ENCODE results near the gene KCTD1. TPM values are rescaled to one million over a fixed set of nuclear protein-coding genes. Genes with fewer than 3 reads are reported as not detected.

KCTD1 gene
- total and polyA plus RNA-seq, 4 donors, result 0.78 to 2.9 (median 2.0) TPM

DNA sequence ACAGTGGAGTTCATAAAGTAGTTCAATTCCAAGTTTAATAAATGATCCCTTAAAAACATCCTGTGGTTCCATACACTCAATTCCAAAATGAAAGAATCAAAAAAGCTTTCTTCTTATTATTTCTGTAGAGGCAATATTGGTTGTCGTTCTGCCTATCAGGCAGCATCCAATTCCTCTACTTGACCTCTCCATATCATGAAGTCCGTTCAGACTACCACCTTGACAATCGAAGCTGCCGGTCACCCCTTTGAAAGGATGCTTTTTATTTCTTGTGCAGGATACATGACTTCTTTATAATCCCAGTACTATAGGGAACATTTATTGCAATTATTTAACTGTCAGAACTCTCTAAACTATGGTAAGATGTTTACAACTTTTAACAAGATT lies 3.3 kb upstream of the KCTD1 start:
- 50% methylated on average over 4 of the region's 4 CpGs for WGBS
- H3K27me3 ChIP-seq (ENCODE audit: control insufficient read depth in 4 of 4, insufficient read depth in 4 of 4, low read length in 3 of 4), result peaks cover 0 to 4% (median 1%) of the 10 kb centered on the region in 4 donors
- no peaks in the 10 kb centered on the region for H3K36me3 ChIP-seq (ENCODE audit: control insufficient read depth in 4 of 4, insufficient read depth in 3 of 4, low read depth in 1 of 4, low read length in 3 of 4)
- no peak overlapping the region for H3K27ac ChIP-seq (ENCODE audit: low read depth in 1 of 2, low read length in 2 of 2)
- no peak overlapping the region for H3K9ac ChIP-seq (ENCODE audit: low read depth in 1 of 2, low read length in 2 of 2)
- DNase-seq (ENCODE audit: low spot score), result no peak
- H3K9me3 ChIP-seq (ENCODE audit: control insufficient read depth in 4 of 4, low read length in 3 of 4), result no peaks in the 10 kb centered on the region
- H3K4me3 ChIP-seq (ENCODE audit: low read depth in 1 of 3, low read length in 3 of 3), result no peak overlapping the region
- H3K4me1 ChIP-seq (ENCODE audit: control insufficient read depth in 4 of 4, insufficient read depth in 4 of 4, low read length in 3 of 4), result peaks cover 14 to 38% (median 28%) of the 10 kb centered on the region in 4 donors
- TF ChIP-seq EGR1 (IDR thresholded peaks at IDR 0.05; ENCODE audit: low read depth in 2 of 2) (no peak), ATF3 (IDR thresholded peaks at IDR 0.05) (no peak), YY1 (IDR thresholded peaks at IDR 0.05) (no peak), RXRA (IDR thresholded peaks at IDR 0.05) (no peak), CTCF (IDR thresholded peaks at IDR 0.05; ENCODE audit: low read depth, low read length, missing input control) (no peak), FOXA1 (IDR thresholded peaks at IDR 0.05) (no peak), NR2F2 (IDR thresholded peaks at IDR 0.05) (no peak), HNF4A (conservative IDR thresholded peaks at IDR 0.05) (no peak), RAD21 (IDR thresholded peaks at IDR 0.05) (no peak), TAF1 (conservative IDR thresholded peaks at IDR 0.05) (no peak), FOXA2 (IDR thresholded peaks at IDR 0.05) (no peak), SP1 (IDR thresholded peaks at IDR 0.05) (no peak), GABPA (IDR thresholded peaks at IDR 0.05 in 1 of 2, conservative IDR thresholded peaks at IDR 0.05 in 1 of 2) (no peak), HNF4G (IDR thresholded peaks at IDR 0.05) (no peak), MAX (IDR thresholded peaks at IDR 0.05) (no peak)
- TF ChIP-seq, protein P1, sequence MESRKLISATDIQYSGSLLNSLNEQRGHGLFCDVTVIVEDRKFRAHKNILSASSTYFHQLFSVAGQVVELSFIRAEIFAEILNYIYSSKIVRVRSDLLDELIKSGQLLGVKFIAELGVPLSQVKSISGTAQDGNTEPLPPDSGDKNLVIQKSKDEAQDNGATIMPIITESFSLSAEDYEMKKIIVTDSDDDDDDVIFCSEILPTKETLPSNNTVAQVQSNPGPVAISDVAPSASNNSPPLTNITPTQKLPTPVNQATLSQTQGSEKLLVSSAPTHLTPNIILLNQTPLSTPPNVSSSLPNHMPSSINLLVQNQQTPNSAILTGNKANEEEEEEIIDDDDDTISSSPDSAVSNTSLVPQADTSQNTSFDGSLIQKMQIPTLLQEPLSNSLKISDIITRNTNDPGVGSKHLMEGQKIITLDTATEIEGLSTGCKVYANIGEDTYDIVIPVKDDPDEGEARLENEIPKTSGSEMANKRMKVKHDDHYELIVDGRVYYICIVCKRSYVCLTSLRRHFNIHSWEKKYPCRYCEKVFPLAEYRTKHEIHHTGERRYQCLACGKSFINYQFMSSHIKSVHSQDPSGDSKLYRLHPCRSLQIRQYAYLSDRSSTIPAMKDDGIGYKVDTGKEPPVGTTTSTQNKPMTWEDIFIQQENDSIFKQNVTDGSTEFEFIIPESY (IDR thresholded peaks at IDR 0.05), result no peak

GRCh38 chr18:26550998-26551694 lies 2.8 kb upstream of the KCTD1 start:
- H3K4me1 ChIP-seq (ENCODE audit: control insufficient read depth in 4 of 4, insufficient read depth in 4 of 4, low read length in 3 of 4), result peaks cover 14 to 41% (median 28%) of the 10 kb centered on the region in 4 donors
- no peaks in the 10 kb centered on the region for H3K9me3 ChIP-seq (ENCODE audit: control insufficient read depth in 4 of 4, low read length in 3 of 4)
- H3K9ac ChIP-seq (ENCODE audit: low read depth in 1 of 2, low read length in 2 of 2), result no peak overlapping the region
- peak overlapping the region in 1 of 3 donors; percentile 36 for H3K4me3 ChIP-seq (ENCODE audit: low read depth in 1 of 3, low read length in 3 of 3)
- H3K27ac ChIP-seq (ENCODE audit: low read depth in 1 of 2, low read length in 2 of 2), result no peak overlapping the region
- WGBS, result 11% methylated on average over 28 of the region's 28 CpGs
- H3K27me3 ChIP-seq (ENCODE audit: control insufficient read depth in 4 of 4, insufficient read depth in 4 of 4, low read length in 3 of 4), result peaks cover 0 to 4% (median 1%) of the 10 kb centered on the region in 4 donors
- no peak for DNase-seq (ENCODE audit: low spot score)
- no peaks in the 10 kb centered on the region for H3K36me3 ChIP-seq (ENCODE audit: control insufficient read depth in 4 of 4, insufficient read depth in 3 of 4, low read depth in 1 of 4, low read length in 3 of 4)
- TF ChIP-seq EGR1 (IDR thresholded peaks at IDR 0.05; ENCODE audit: low read depth in 2 of 2) (no peak), NR2F2 (IDR thresholded peaks at IDR 0.05) (no peak), RAD21 (IDR thresholded peaks at IDR 0.05) (no peak), JUND (IDR thresholded peaks at IDR 0.05) (no peak)
